ENCODE data around the gene PLXNC1.

- TF ChIP-seq, protein P1, sequence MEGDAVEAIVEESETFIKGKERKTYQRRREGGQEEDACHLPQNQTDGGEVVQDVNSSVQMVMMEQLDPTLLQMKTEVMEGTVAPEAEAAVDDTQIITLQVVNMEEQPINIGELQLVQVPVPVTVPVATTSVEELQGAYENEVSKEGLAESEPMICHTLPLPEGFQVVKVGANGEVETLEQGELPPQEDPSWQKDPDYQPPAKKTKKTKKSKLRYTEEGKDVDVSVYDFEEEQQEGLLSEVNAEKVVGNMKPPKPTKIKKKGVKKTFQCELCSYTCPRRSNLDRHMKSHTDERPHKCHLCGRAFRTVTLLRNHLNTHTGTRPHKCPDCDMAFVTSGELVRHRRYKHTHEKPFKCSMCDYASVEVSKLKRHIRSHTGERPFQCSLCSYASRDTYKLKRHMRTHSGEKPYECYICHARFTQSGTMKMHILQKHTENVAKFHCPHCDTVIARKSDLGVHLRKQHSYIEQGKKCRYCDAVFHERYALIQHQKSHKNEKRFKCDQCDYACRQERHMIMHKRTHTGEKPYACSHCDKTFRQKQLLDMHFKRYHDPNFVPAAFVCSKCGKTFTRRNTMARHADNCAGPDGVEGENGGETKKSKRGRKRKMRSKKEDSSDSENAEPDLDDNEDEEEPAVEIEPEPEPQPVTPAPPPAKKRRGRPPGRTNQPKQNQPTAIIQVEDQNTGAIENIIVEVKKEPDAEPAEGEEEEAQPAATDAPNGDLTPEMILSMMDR (IDR thresholded peaks at IDR 0.05; ENCODE audit: low read length), result no peak
- no peak for TF ChIP-seq EZH2 (optimal IDR thresholded peaks at IDR 0.05; ENCODE audit: low read depth, low read length)
These were observed 59.7 kb downstream of the PLXNC1 start for GRCh38 chr12:94207849-94208621.

Measured in MM.1S (cell line).